ENCODE measurements around the gene IL13RA2. TPM values are rescaled to one million over a fixed set of nuclear protein-coding genes. Genes with fewer than 3 reads are reported as not detected.

The IL13RA2 gene
- total and polyA plus RNA-seq, 2 of the 8 experiments (the other 6 are each of a cell fraction or from before 2014, with no cell fraction given): not detected

DNA sequence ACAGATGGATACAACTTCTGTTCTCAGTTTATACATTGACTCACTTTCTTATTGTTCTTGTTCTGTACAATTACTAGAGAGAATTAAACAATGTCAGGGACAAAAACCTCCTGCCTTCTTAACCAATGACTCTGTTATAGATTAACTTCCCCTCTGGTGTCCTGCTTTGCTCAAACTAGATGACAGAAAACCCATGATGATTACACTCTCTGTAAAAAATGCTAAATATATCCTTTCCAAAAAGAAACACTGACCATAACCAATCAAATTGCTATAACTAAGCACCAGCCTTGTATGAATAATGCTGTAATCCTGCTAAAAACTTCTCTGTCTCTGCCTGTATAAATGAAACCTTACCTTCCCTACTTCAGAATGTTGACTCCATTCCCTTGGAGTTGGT, 29.8 kb upstream of the IL13RA2 start:
- Histone ChIP-seq H3K79me2 (ENCODE audit: control insufficient read depth in 1 of 2, insufficient read depth in 2 of 2, low read length in 2 of 2) (no peaks in the 10 kb centered on the region), H3K4me2 (ENCODE audit: insufficient read depth in 1 of 2, low read depth in 2 of 2, low read length in 2 of 2) (no peak overlapping the region), H2BK15ac (ENCODE audit: low read length) (no peak overlapping the region), H3K56ac (replicated peaks; ENCODE audit: insufficient read length, low read depth, low read length) (no peak overlapping the region), H3K79me1 (ENCODE audit: low read depth, low read length) (no peaks in the 10 kb centered on the region), H3K36me3 (ENCODE audit: control insufficient read depth in 2 of 4, insufficient read depth in 4 of 4, low read length in 3 of 4) (no peaks in the 10 kb centered on the region), H3K4me3 (ENCODE audit: extremely low read depth in 1 of 4, insufficient read depth in 2 of 4, low read depth in 3 of 4, low read length in 4 of 4) (no peak overlapping the region), H3K4me1 (replicated peaks in 1 of 4; ENCODE audit: control insufficient read depth in 3 of 4, insufficient read depth in 4 of 4, low read length in 3 of 4) (no peaks in the 10 kb centered on the region), H4K8ac (ENCODE audit: extremely low read depth, insufficient read depth, low read length) (no peak overlapping the region), H2AFZ (ENCODE audit: low read length) (no peak overlapping the region), H3K27me3 (replicated peaks in 1 of 4; ENCODE audit: control insufficient read depth in 3 of 4, extremely low read depth in 1 of 4, insufficient read depth in 3 of 4, low read length in 3 of 4) (no peaks in the 10 kb centered on the region), H2AK5ac (ENCODE audit: low read depth, low read length) (no peak overlapping the region), H2BK12ac (ENCODE audit: low read depth, low read length) (no peak overlapping the region), H4K5ac (ENCODE audit: insufficient read length, low read depth, low read length) (no peak overlapping the region), H4K20me1 (replicated peaks in 1 of 2; ENCODE audit: control insufficient read depth in 1 of 2, insufficient read depth in 2 of 2, low read length in 2 of 2) (no peaks in the 10 kb centered on the region), H3K9ac (replicated peaks in 1 of 4; ENCODE audit: extremely low read depth in 1 of 4, low read depth in 3 of 4, low read length in 3 of 4) (no peak overlapping the region), H3K9me3 (ENCODE audit: insufficient read depth in 2 of 2, low read depth in 1 of 2, low read length in 1 of 2) (no peaks in the 10 kb centered on the region), H4K91ac (replicated peaks; ENCODE audit: insufficient read length, low read length) (no peak overlapping the region), H3K18ac (ENCODE audit: extremely low read depth, low read length) (no peak overlapping the region), H2BK5ac (ENCODE audit: low read depth, low read length) (no peak overlapping the region), H2BK20ac (ENCODE audit: low read length) (no peak overlapping the region), H3K14ac (ENCODE audit: insufficient read length) (no peak overlapping the region), H3K27ac (ENCODE audit: low read depth, low read length) (no peak overlapping the region), H3K23ac (ENCODE audit: insufficient read length) (no peak overlapping the region), H3K23me2 (ENCODE audit: low read depth, low read length) (no peaks in the 10 kb centered on the region), H3K4ac (replicated peaks; ENCODE audit: insufficient read length, low read depth, low read length) (no peak overlapping the region), H2BK120ac (replicated peaks; ENCODE audit: low read depth, low read length) (no peak overlapping the region)
- POLR2A ChIA-PET (ENCODE audit: partially characterized antibody): no interaction called here
- CTCF ChIA-PET (ENCODE audit: partially characterized antibody): interaction anchor here (1.1 kb wide), 1 partner anchor 29 kb away, joined by 3 read pairs; the partner anchor contains the start of gene IL13RA2
- DNase-seq (ENCODE audit: low read depth in 1 of 2, low spot score in 2 of 2): no peak
- no peak for FAIRE-seq
- TF ChIP-seq MAFK (IDR thresholded peaks at IDR 0.05; ENCODE audit: low read depth, low read length) (no peak), RXRA (IDR thresholded peaks at IDR 0.05; ENCODE audit: insufficient read depth, low read depth, low read length) (no peak), RAD21 (IDR thresholded peaks at IDR 0.05 in 1 of 2, conservative IDR thresholded peaks at IDR 0.05 in 1 of 2; ENCODE audit: low read depth in 2 of 2, low read length in 2 of 2) (no peak), ZNF274 (IDR thresholded peaks at IDR 0.05; ENCODE audit: borderline replicate concordance, extremely low read depth, low read length) (no peak), YY1 (IDR thresholded peaks at IDR 0.05; ENCODE audit: low read depth, low read length) (no peak)
